Right forelimb (tissue), 1 donor: Measurements from ENCODE around the gene MME.
"Not testable (repeated sequence)": the region's sequence is repeated elsewhere in the genome, so short reads cannot be mapped to it uniquely, and the experiment has no call there.

Experiments
- DNase-seq: peaks from one replicate; pipeline ENCODE4 v3.0.0-alpha.2; 2018

The MME gene

DNA sequence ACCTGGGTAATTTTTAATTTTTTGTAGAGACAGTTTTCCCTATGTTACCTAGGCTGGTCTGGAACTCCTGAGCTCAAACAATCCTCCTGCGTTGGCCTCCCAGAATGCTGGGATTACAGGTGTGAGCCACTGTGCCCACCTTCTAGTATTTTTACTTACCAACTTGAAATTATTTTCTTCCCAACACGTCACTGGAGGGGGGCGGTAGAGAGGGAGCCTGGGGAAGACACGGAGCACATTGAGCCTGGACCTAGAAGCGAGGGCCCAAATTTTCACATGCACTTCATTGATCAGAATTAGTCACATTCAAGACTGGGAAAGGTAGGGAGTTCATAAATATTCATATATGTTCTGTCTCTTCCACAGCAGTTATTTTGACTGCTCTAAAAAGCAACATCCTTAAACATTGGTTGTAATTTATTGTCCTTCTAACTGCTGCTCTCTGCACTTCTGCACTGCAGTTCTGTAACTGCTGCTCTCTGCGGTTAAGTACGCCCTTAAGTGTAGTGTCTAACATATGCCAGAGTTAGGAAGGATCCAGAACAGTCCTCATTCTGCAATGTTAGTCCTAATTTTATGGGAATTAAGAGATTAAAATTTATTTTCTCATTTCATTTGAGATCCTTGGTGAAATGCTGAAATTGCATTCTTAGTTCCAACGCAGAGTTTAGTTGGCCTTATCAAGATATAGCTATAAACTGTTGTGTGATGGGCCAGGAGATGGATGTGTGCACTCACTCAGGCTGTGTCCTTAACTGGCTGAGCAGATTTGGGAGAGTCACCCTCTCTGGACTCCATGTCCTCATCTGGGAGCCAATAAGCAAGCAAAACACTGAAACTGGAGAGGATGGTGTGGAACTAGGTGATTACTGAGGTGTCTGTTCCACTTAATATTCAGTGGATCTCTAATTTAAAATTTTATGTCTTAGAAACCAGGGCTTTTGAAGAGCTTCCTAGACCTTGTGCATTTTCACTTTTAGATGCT is 115.1 kb downstream of the MME start:
- DNase-seq = no peak

DNA sequence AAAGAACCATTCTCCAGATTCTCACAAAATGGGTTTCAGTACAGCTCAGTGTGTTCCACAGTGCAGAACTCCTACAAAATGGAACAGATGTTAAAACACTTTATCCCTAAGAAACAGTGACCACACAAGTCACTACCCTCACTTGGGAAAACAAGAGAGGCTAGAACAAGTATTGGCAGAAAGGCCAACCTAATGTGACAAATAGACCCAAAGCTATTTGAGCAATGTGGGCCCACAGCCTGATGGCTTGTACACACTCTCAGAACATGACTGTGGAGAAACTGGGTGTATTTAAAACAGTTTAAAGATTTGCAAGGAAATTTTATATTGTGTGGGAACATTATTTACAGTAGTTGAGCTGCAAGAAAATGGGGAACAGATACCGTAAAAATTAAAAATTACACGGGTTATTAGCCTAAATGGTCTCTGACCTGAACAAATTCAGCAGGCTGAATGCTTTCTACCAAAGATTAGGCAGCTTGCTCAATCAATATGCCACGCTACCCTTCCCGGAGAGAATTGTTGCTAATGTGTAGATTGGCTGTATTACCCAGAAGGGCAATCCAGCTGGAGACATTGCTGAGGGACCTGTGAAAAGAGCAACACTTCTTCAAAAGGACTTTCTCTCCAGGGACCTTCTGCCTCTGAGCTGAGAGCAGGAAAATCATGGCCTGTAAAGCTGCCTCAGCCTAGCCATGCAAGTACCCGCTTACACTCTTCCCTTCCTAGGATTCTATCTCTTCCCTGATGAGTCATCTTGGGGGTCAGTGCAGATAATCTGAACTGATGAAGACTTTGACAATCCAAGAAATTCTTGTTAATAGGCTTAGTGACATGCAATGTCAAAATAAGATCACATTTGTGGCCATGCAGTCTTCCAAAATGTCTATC is 116.3 kb downstream of the MME start:
- no peak for DNase-seq

DNA sequence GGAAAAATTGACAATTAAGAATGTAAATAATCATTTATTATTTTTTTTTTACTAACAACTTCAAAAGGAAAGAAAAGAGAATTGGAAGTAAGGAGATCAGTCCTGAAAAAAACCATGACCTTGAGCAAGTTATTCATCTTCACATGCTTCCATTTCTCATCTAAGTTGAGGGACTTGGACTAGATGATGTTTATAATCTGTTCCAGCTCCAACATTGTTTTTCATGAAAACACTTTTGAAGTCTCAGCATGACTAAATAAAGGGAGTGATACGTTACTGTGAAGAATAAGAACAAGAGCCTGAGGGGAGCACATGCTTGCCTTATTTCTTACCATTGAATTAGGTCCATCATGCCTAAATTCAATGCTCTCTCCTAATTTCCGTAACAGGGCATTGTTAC is 117.7 kb downstream of the MME start:
- no peak for DNase-seq

DNA sequence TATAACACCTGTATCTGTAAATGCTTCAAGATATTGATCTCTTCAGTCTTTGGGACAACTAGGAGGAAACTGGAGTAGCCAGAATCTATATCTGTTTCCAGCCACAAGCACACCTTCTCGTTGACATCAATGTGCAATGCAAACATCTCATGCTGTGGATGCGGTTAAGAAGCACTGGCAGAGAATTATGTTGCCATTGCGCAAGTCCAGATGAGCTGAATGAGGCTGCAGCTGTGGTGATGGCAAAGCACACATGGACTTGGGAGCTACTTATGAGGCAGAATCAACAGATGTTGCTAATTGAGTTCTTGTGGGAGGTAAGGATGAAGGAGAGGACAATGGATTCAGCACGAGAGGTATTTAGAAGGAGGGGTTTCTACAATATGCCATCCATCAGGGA is 122.5 kb downstream of the MME start:
- no peak for DNase-seq

DNA sequence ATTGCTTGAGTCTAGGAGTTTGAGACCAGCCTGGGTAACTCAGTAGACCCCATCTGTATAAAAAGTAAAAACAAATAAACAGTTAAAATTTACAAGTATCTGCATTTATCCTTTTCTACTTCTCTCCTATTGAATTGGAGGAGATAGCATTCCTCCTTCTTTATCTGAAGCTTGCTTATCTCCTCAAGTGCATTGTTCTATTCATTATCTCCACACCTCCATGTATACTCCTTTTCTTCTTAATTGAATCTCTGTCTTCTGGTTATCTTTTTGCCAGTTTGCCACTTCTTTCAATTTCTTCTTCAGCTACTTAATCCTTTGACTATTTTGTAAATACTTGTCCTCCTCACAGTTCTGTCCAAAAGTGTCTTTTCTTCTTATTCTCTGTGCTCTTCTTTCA is 124.7 kb downstream of the MME start:
- no peak for DNase-seq

DNA sequence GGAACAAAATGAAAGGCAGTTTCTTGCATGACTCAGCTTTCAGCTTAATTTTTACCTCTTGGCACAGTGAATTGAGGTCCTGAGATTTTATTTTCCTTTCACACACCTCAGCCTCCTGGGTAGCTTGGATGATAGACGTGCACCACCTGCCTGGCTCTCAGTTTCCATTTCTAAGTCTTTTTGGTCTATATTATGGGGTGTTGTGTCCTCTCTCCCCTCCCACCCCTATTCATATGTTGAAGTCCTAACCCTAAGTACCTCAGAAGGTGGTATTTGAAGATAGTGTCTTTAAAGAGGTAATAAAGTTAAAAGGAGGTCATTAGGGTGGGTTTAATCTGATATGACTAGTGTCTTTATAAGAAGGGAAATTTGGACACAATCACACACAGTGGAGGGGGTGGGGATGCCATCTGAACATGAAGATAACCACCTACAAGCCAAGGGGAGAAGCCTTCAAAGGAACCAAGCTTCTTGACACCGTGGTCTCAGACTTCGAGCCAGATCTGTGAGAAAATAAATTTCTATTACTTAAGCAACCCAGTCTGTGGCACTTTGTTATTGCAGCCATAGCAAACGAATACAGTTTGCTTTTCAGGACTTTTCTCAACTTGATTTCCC is 128.2 kb downstream of the MME start:
- DNase-seq = no peak

DNA sequence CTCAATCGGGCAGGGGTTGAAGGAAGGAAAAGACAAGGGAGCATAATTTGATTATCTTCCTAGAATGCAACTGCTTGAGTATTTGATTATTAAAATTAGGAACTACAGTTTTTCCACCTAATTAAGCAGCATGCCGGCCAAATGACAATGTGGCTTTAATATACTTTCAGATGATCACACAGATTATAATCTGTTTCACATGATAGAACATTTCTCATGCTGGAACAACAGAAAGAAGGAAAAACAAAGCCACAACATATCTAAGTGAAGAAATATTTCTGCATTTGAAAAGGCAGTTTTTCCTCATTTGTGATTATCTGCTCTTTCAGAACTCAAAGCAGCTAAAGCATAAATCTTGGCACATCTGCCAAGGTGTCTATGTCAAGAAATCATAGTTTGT is 130.6 kb downstream of the MME start:
- DNase-seq = no peak

DNA sequence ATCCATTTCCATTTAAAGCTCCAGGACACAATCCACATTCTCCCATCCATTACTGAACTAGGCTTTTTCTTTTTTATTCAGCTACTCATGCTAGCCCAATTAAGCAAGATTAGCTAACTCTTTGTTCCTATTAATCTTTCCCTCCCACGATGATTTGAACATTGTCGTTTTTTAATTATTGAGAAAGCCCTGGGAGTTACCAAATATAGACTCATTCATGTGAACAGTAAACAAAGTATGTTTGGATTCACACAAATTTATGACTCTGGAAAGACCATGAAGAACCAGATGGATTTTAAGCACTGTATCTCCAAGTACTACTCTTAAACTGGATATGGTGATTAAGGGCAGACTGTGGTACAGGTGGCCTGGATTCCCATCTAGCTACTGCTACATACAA is 131.1 kb downstream of the MME start:
- DNase-seq = no peak

DNA sequence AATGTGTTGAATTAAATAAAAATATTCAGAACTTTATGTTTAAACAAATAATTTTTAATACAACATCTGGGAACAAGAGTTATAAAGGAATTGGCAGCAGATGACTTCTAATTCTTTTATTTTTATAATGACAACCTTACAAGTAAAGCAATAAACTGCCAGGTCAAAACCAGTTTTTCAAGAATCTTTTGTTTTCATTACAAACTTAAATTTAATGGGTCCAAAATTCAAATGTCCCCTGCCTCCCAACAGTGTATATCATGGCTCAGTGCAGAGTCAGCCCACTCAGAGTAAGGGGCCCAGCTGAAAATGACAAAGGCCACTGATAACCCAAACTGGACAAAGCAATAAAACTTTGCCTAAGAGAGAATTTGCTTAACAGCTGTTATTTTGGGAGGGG is 131.8 kb downstream of the MME start:
- no peak for DNase-seq

DNA sequence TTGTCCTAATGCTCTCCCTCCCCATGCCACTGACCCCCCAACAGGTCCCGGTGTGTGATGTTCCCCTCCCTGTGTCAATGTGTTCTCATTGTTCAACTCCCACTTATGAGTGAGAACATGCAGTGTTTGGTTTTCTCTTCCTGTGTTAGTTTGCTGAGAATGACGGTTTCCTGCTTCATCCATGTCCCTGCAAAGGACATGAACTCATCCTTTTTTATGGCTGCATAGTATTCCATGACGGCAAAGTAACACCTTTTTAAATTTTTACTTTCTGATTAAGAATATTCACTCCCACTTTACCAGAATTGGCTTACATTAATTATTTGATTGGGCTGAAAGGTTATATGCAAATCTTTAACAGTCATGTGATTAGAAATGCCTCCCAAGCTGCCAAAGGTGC is 135.9 kb downstream of the MME start:
- DNase-seq = not testable (repeated sequence)

DNA sequence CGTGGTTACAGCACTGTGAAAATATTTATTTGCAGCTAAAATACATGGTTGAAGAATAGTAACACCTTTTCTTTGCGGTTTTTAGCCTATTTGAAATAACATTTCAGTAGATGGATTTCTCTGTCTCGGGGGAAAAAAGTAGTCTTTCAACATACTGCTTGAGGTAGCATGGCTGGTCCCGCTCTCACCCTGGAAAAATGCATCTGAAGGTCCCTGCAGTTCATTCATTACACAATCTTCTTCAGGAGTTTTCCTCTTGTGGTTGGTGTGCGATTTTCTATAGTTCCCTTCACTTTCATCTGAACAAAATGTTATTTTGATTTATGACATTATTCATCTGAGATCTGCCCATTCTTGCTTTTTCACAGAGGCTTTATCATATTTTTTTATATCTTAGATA is 137.5 kb downstream of the MME start:
- DNase-seq = no peak

DNA sequence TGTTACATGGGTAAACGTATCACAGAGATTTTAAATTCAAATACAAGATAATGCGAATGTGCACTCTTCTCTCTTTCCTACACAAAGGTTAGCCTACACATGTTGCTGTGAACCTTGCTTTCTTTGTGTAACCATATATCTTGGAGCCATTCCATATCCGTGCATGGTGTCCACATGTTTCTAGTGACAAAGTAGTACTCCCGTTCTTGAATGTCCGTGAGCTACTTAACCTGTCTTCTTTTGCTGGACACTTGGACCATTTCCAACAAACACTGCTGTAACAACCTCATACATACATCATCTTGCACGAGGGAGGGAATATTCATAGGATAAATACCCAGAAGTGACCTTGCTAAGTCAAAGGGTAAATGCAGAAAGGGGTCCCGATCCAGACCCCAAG is 138.3 kb downstream of the MME start:
- DNase-seq = no peak

DNA sequence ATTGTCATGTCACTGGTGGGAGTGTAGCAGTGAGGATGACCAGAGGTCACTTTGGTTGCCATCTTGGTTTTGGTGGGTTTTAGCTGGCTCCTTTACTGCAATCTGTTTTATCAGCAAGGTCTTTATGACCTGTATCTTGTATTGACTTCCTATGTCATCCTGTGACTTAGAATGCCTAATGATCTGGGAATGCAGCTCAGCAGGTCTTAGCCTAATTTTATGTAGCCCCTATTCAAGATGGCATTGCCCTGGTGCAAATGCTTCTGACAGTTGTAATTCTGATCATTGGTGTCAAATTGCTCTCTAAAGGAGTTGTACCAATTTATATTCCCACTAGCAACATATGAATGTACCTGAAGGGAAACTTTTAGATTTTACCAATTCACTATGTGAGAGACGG is 139.0 kb downstream of the MME start:
- no peak for DNase-seq

DNA sequence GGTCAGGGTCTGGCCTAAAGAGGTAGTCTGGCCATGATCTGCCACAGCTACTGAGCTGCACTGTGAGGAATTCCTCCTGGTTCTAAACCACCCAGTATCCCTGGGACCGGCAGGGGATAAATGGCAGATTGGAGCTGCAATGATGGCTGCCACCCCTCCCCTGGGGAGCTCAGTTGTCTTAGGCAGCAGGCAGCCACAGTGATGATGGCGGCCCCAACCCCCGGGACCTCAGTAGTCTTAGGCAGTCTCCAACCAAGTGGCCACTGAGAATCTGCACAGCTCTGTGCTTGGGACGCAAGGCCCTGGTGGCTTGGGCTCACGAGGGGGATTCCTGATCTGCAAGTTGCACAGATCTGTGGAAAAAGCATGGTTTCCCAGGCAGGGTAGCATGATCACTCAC is 145.3 kb downstream of the MME start:
- DNase-seq = no peak

DNA sequence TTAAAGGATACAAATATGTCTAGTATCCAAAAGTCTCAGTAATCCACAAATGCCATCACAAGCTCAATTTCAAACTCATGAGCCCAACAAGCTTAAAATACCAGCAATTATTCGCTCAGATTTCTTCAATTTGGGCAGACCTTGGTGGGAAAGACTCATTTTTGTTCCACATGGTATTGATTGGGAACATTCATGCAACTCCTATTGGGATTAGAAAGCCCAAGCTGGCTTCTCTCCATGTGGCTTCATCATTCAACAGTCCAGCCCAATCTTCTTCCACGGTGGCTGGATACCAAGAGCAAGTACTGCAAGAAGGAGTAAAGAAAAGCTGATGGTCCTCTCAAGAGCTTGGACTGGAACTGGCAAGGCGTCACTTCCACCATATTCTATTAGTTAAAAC is 147.0 kb downstream of the MME start:
- DNase-seq = no peak

DNA sequence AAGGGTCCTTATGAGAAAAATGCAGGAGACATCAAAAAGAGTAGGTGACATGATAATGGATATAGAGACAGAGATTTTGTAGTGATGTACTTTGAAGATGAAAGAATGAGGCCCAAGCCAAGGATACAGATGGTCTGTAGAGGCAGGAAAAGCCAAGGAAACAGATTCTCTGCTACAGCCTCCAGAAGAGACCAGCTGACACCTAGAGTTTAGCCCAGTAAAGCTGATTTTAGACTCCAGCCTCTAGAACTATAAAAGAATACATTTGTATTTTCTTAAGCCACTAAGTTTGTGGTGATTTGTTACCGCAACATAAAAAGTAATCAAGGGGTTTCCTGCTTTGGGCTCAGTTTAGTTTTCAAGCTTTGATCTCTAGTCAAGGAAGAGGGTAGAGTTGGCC is 148.6 kb downstream of the MME start:
- DNase-seq = no peak

DNA sequence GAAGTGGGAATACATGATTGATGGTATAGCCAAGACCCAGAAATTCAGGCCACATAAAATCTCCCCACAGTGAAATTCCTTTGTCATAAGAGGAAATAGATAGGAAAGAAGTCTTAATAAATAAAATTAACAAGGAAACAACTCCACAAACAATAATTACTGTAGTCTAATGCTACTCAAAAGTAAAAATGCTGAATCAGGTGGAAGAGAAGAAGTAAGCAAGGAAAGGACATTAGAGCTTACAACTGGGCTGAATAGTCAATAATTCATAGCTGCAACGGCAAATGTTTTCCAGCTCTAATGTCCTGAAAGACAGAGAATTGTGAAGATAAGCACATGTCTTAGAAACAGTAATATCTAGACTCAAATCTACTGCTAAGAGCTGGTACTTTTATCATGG is 149.0 kb downstream of the MME start:
- DNase-seq = no peak

DNA sequence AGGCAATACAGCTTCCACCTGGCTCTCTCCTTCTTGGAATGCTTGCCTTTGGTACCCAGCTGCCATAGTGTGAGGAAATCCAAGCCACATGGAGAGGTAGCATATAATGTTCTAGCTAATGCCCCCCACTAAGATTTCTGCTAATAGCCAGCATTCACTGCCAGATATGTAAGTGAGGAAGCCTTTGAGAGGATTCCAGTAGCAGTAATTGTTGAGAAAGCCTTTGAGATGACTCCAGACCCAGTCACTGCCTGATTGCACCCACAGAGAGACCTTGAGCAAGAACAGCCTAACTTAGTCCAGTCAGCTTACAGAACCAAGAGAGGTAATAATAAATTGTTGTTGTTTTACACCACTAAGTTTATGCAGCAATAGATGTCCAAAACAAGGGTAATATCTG is 150.3 kb downstream of the MME start:
- no peak for DNase-seq

DNA sequence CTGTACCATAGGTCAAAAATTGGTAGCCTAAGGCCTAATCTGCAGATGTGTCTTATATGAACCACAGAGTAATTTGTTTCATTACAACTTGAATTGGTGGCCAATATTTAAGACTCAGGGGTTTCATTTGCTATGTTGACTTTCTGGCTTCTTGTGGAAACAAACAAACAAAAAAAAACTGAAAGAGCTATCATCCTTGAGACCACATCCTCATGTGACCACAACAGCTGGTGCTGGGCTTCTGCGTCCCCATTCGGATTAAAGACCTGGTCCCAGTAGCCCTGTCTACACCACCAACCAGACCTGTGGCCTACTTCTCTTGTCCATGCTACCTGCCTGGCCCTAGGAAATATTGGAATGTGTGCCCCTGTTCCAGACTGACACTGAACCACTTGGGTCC is 151.7 kb downstream of the MME start:
- DNase-seq = no peak

DNA sequence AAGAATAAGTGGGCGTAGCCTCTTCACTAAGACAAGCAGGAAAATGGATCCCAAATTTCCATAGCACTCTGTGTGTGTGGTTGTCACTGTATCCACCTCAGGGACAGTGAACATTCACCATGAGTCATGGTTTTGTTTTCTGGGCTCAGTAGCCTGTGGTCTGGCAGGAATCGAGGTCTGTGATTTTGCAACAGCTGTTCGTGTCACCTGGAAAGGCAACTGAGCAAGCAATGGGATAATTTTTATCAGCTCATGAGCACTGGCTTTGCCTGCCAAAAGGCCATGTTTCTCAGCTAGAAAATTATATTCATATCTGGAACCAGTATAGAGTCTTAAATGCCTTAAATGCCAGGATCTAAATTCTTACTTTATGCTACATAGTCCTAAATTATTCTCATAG is 152.5 kb downstream of the MME start:
- peak; percentile 67 for DNase-seq

DNA sequence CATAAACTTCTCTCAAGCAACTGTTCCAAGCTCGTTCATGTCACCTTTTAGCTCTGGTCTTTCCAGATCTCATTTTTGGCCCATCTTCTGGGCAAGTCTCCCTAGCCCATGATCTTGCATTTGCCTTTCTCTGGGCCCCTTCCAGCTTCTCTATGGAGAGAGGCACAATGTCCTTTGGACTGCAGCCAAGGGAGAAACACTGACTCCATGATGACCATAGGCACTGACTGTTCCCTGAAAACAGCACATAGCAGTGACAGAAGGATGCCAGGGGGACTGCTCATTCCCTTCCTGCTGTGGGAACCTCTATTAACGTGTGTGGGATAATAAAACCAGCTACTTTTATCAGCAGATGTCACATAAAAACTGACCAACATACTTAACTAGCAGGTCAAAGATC is 153.1 kb downstream of the MME start:
- DNase-seq = no peak
